Omental fat pad (tissue), 4 donors: ENCODE measurements around the gene ZCCHC3. TPM values are rescaled to one million over a fixed set of nuclear protein-coding genes. Genes with fewer than 3 reads are reported as not detected.

Experiments used
- ATAC-seq: fragments of 150-250 bp; one replicate; pipeline ENCODE4 v1.9.1; 2016; ENCODE audit warnings: mild to moderate bottlenecking, moderate library complexity; ENCODE audit not compliant: low FRiP score
- DNase-seq: peaks from one replicate; pipeline ENCODE4 v3.0.0-alpha.2; 2019; ENCODE audit warnings: low spot score
- CTCF ChIP-seq, 3 donors: fragments of 450-650 bp; IDR thresholded peaks; one replicate each; pipeline ENCODE4 v1.5.1; 2016 to 2017; ENCODE audit warnings: antibody characterized with exemption in 3 of 3, mild to moderate bottlenecking in 3 of 3, moderate library complexity in 2 of 3
- total RNA-seq, 4 donors: library from RNA; depleted of rRNA; stranded (reverse); fragments of >200 nt; gene quantifications; one replicate each; pipeline ENCODE4 v1.1.0, GENCODE V29; 2016

The ZCCHC3 gene
- total RNA-seq, 4 donors from 2014 or later = 10.5 to 20.1 (median 12.6) TPM

- no peak for ATAC-seq
- no peak for DNase-seq
- TF ChIP-seq CTCF (IDR thresholded peaks at IDR 0.05) = no peak
Observed at GRCh38 chr20:259981-260380, 37.4 kb upstream of the ZCCHC3 start.

GRCh38 chr20:263701-264100 is 33.7 kb upstream of the ZCCHC3 start:
- TF ChIP-seq CTCF (IDR thresholded peaks at IDR 0.05) = no peak

GRCh38 chr20:266596-267562 is 30.5 kb upstream of the ZCCHC3 start:
- peak in 2 of 3 donors; percentile 40 to 45 for TF ChIP-seq CTCF (IDR thresholded peaks at IDR 0.05)
- DNase-seq = peak; percentile 93
- ATAC-seq = peak; percentile 93

More at GRCh38 chr20:263701-264100, 33.7 kb upstream of the ZCCHC3 start:
- DNase-seq = no peak
- no peak for ATAC-seq

- no peak for DNase-seq
- no peak for ATAC-seq
- TF ChIP-seq CTCF (IDR thresholded peaks at IDR 0.05) = no peak
Observed at GRCh38 chr20:270517-270916, 26.9 kb upstream of the ZCCHC3 start.

- DNase-seq = no peak
- TF ChIP-seq CTCF (IDR thresholded peaks at IDR 0.05) = no peak
- ATAC-seq = no peak
Observed at GRCh38 chr20:271069-271468, 26.3 kb upstream of the ZCCHC3 start.

GRCh38 chr20:271528-271927 is 25.8 kb upstream of the ZCCHC3 start:
- no peak for ATAC-seq
- TF ChIP-seq CTCF (IDR thresholded peaks at IDR 0.05) = no peak
- no peak for DNase-seq

- no peak for TF ChIP-seq CTCF (IDR thresholded peaks at IDR 0.05)
- no peak for ATAC-seq
- DNase-seq = no peak
Observed at GRCh38 chr20:272718-273117, 24.7 kb upstream of the ZCCHC3 start.
